ENCODE data around the gene FAM53C.
"Not testable (repeated sequence)": the region's sequence is repeated elsewhere in the genome, so short reads cannot be mapped to it uniquely, and the experiment has no call there.

Gene FAM53C

DNA sequence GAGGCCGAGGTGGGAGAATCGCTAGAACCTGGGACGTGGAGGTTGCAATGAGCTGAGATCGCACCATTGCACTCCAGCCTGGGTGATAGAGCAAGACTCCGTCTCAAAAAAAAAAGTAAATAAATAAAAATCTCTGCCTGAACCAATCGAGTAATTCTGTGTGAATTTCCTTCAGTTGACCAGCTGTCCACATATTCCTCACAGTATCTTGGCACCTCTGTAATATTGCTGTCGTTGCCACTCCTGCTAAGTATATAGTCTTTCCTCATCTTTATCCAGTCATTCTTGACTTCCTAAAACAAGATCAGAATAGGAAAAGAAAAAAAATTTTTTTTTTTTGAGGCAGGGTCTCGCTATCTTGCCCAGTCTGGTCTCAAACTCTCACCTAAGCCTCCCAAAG lies 44.3 kb downstream of the FAM53C start:
- in situ Hi-C loops (cut with HindIII; ENCODE audit: low pct_ligation_motif_present, low sequenced_read_pairs), result no loop called here
- H3K27ac ChIP-seq, result no peak overlapping the region
- peaks cover 37% of the 10 kb centered on the region for H3K36me3 ChIP-seq (replicated peaks)
- no peak for DNase-seq
- no peak overlapping the region for H3K4me3 ChIP-seq (ENCODE audit: low read depth, low read length)
- TF ChIP-seq, protein P1, sequence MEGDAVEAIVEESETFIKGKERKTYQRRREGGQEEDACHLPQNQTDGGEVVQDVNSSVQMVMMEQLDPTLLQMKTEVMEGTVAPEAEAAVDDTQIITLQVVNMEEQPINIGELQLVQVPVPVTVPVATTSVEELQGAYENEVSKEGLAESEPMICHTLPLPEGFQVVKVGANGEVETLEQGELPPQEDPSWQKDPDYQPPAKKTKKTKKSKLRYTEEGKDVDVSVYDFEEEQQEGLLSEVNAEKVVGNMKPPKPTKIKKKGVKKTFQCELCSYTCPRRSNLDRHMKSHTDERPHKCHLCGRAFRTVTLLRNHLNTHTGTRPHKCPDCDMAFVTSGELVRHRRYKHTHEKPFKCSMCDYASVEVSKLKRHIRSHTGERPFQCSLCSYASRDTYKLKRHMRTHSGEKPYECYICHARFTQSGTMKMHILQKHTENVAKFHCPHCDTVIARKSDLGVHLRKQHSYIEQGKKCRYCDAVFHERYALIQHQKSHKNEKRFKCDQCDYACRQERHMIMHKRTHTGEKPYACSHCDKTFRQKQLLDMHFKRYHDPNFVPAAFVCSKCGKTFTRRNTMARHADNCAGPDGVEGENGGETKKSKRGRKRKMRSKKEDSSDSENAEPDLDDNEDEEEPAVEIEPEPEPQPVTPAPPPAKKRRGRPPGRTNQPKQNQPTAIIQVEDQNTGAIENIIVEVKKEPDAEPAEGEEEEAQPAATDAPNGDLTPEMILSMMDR (IDR thresholded peaks at IDR 0.05; ENCODE audit: low read depth, low read length, missing control alignments), result no peak
- H3K27me3 ChIP-seq (replicated peaks), result no peaks in the 10 kb centered on the region

DNA sequence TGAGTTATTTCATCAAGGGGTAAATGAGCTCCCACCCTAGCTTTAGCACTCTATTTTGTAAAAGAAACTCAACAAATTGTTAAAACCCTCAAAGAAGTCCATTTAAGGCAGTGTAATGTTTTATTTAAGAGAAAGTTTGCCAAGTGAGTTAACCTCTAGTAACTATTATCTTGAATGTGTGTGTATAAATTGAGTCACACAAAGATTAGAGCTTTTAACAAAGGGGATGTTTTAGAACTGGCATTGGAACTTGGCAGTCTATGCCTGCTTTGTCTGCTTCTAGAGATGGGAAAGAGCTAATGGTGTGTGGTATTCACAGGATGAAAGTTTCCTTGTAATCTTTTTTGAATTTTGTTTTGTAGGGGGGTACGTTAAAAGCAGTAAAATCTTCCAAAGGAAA lies 47.6 kb downstream of the FAM53C start:
- Histone ChIP-seq H3K27me3 (replicated peaks) (no peaks in the 10 kb centered on the region), H3K4me3 (ENCODE audit: low read depth, low read length) (no peak overlapping the region), H3K27ac (no peak overlapping the region), H3K36me3 (replicated peaks) (peaks cover 19% of the 10 kb centered on the region)
- DNase-seq, result no peak
- in situ Hi-C loops (cut with HindIII; ENCODE audit: low pct_ligation_motif_present, low sequenced_read_pairs), result no loop called here
- TF ChIP-seq, protein P1 (IDR thresholded peaks at IDR 0.05; ENCODE audit: low read depth, low read length, missing control alignments), result no peak

DNA sequence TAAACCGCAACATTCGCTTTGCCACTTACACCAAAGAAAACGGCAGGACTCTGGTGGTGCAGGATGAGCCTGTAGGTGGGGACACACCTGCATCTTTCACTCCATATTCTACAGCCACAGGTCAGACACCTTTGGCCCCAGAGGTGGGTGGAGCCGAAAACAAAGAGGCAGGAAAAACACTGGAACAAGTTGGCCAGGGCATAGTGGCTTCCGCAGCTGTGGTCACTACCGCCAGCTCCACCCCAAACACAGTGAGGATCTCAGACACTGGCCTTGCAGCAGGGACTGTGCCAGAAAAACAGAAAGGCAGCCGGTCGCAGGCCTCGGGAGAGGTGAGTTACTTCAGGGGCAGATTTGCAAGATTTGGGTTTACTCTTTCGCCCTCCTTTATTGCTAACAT lies 48.2 kb downstream of the FAM53C start:
- no peak overlapping the region for H3K27ac ChIP-seq
- no peak overlapping the region for H3K4me3 ChIP-seq (ENCODE audit: low read depth, low read length)
- peaks cover 17% of the 10 kb centered on the region for H3K36me3 ChIP-seq (replicated peaks)
- DNase-seq, result no peak
- TF ChIP-seq, protein P1 (IDR thresholded peaks at IDR 0.05; ENCODE audit: low read depth, low read length, missing control alignments), result no peak
- no peaks in the 10 kb centered on the region for H3K27me3 ChIP-seq (replicated peaks)
- in situ Hi-C loops (cut with HindIII; ENCODE audit: low pct_ligation_motif_present, low sequenced_read_pairs), result no loop called here

DNA sequence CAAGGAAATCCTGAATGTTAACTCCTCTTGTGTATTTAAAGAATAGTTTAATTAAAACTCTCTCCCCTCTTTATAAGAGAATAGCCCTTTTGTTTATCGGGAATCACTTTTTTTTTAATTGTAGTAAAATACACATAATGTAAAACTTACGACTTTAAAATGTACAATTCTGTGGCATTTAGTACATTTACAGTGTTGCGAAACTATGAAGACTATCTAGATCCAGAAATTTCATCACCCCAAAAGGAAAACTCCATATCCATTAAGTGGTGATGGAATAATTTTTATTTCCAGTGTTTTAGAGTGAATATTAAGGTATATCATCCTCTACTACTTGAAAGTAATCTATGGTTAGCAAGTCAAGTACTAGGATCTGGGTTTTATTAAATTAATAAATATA lies 51.3 kb downstream of the FAM53C start:
- TF ChIP-seq, protein P1 (IDR thresholded peaks at IDR 0.05; ENCODE audit: low read depth, low read length, missing control alignments), result no peak
- H3K27ac ChIP-seq, result no peak overlapping the region
- in situ Hi-C loops (cut with HindIII; ENCODE audit: low pct_ligation_motif_present, low sequenced_read_pairs), result no loop called here
- no peak overlapping the region for H3K4me3 ChIP-seq (ENCODE audit: low read depth, low read length)
- no peaks in the 10 kb centered on the region for H3K27me3 ChIP-seq (replicated peaks)
- DNase-seq, result no peak
- peaks cover 35% of the 10 kb centered on the region for H3K36me3 ChIP-seq (replicated peaks)

DNA sequence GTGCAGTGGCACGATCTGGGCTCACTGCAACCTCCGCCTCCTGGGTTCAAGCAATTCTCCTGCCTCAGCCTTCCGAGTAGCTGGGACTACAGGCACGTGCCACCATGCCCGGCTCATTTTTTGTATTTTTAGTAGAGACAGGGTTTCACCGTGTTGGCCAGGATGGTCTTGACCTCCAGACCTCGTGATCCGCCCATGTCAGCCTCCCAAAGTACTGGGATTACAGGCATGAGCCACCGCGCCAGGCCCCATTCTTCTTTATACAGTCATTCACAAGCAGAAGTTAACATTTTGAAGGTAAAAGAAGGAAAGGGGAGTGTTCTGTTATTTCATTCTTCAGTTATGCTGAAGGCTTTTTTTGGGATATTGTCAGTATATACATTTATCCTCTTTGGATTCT lies 51.8 kb downstream of the FAM53C start:
- in situ Hi-C loops (cut with HindIII; ENCODE audit: low pct_ligation_motif_present, low sequenced_read_pairs); H3K27ac ChIP-seq; DNase-seq; H3K27me3 ChIP-seq (replicated peaks); H3K4me3 ChIP-seq (ENCODE audit: low read depth, low read length): not testable (repeated sequence)
- peaks cover 35% of the 10 kb centered on the region for H3K36me3 ChIP-seq (replicated peaks)

DNA sequence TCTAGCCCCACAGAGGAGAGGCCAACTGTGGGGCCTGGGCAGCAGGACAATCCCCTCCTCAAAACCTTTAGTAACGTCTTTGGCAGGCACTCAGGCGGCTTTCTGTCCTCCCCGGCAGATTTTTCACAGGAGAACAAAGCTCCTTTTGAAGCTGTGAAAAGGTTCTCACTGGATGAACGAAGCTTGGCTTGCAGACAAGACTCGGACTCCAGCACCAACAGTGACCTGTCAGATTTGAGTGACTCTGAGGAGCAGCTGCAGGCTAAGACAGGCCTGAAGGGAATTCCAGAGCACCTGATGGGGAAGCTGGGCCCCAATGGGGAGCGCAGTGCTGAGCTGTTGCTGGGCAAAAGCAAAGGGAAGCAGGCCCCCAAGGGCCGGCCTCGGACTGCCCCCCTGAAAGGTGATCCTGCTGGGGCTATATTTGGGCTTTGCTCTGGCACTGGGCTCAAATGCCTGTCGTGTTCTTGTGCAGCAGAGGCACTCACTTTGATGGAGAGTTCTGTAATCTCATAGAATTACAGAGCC lies 53.9 kb downstream of the FAM53C start:
- TF ChIP-seq, protein P1 (IDR thresholded peaks at IDR 0.05; ENCODE audit: low read depth, low read length, missing control alignments), result no peak
- DNase-seq, result no peak
- no peak overlapping the region for H3K4me3 ChIP-seq (ENCODE audit: low read depth, low read length)
- peaks cover 26% of the 10 kb centered on the region for H3K36me3 ChIP-seq (replicated peaks)
- H3K27me3 ChIP-seq (replicated peaks), result no peaks in the 10 kb centered on the region
- in situ Hi-C loops (cut with HindIII; ENCODE audit: low pct_ligation_motif_present, low sequenced_read_pairs), result no loop called here
- H3K27ac ChIP-seq, result no peak overlapping the region
